Keratinocyte (primary cell): ENCODE results near the gene MIER2. TPM values are rescaled to one million over a fixed set of nuclear protein-coding genes. Genes with fewer than 3 reads are reported as not detected.

Experiments
- DNase-seq: peaks from one replicate; pipeline ENCODE4 v3.0.0-alpha.2; 2011; ENCODE audit warnings: low read depth, missing footprints, low spot score
- FAIRE-seq: peaks from 2 replicates; lab custom pipeline; 2011; peaks lifted over from hg19 to GRCh38; lab: Jason Lieb, UNC
- H2AFZ ChIP-seq: 2 replicates; pipeline ENCODE4 v1.6.0; 2012; ENCODE audit warnings: low read length, control low read depth, inconsistent platforms; ENCODE audit not compliant: control insufficient read depth
- H3K27ac ChIP-seq: 2 replicates; pipeline ENCODE4 v1.5.1; 2011; ENCODE audit warnings: low read length; ENCODE audit not compliant: control insufficient read depth, insufficient read depth
- H3K27me3 ChIP-seq: 3 replicates; pipeline ENCODE4 v1.6.0; 2011; ENCODE audit warnings: low read length; ENCODE audit not compliant: control insufficient read depth, insufficient read depth; ENCODE audit errors: extremely low read depth
- H3K36me3 ChIP-seq, 2 experiments: 2 replicates in 1 of 2; 3 replicates in 1 of 2; pipeline ENCODE4 v1.5.1; 2011; ENCODE audit warnings: low read length in 2 of 2, mild to moderate bottlenecking in 1 of 2; ENCODE audit not compliant: control insufficient read depth in 2 of 2, insufficient read depth in 2 of 2; ENCODE audit errors: extremely low read depth in 1 of 2
- H3K4me1 ChIP-seq: 3 replicates; pipeline ENCODE4 v1.5.1; 2011; ENCODE audit warnings: low read length; ENCODE audit not compliant: control insufficient read depth, insufficient read depth; ENCODE audit errors: extremely low read depth
- H3K4me2 ChIP-seq: 3 replicates; pipeline ENCODE4 v1.6.0; 2011; ENCODE audit warnings: low read depth, low read length; ENCODE audit not compliant: control insufficient read depth, insufficient read depth; ENCODE audit errors: extremely low read depth
- H3K4me3 ChIP-seq, 3 experiments: fragments of 200-600 bp in 1 of 3; sonication (generic) in 1 of 3; 2 replicates in 2 of 3; 3 replicates in 1 of 3; pipeline ENCODE4 v1.5.1; 2011 to 2016; ENCODE audit warnings: low read length in 3 of 3, mild to moderate bottlenecking in 3 of 3, control low read depth in 2 of 3, inconsistent platforms in 1 of 3, low read depth in 1 of 3, mixed read lengths in 1 of 3, mixed run types in 1 of 3, moderate library complexity in 1 of 3; ENCODE audit not compliant: control insufficient read depth in 2 of 3, insufficient read depth in 2 of 3; ENCODE audit errors: extremely low read depth in 1 of 3
- H3K79me2 ChIP-seq: 2 replicates; pipeline ENCODE4 v1.6.0; 2012; ENCODE audit warnings: low read length; ENCODE audit not compliant: control insufficient read depth, insufficient read depth
- H3K9ac ChIP-seq: 3 replicates; pipeline ENCODE4 v1.6.0; 2011; ENCODE audit warnings: low read length; ENCODE audit not compliant: control insufficient read depth, insufficient read depth; ENCODE audit errors: extremely low read depth
- H3K9me1 ChIP-seq: 3 replicates; pipeline ENCODE4 v1.6.0; 2011; ENCODE audit warnings: low read length; ENCODE audit not compliant: control insufficient read depth, insufficient read depth; ENCODE audit errors: extremely low read depth
- H3K9me3 ChIP-seq: 2 replicates; pipeline ENCODE4 v1.5.1; 2012; ENCODE audit warnings: low read depth, low read length; ENCODE audit not compliant: control insufficient read depth
- H4K20me1 ChIP-seq: 3 replicates; pipeline ENCODE4 v1.6.0; 2011; ENCODE audit warnings: low read length; ENCODE audit not compliant: control insufficient read depth, insufficient read depth; ENCODE audit errors: extremely low read depth
- EZH2 ChIP-seq: IDR thresholded peaks from one replicate; pipeline ENCODE4 v1.6.1; 2012; ENCODE audit warnings: inconsistent platforms, mild to moderate bottlenecking, low read length, moderate library complexity
- dilution Hi-C: fragments of 300-500 bp; cut with MboI; formaldehyde crosslinking; loops from one replicate; pipeline ENCODE4 v1.7.0; 2020; ENCODE audit warnings: low sequenced_read_pairs; ENCODE audit not compliant: extremely low pct_ligation_motif_present
- polyA plus RNA-seq, 5 experiments: library from polyadenylated mRNA; depleted of rRNA in 3 of 5; stranded (reverse) in 3 of 5; stranded (forward) in 1 of 5; unstranded in 1 of 5; fragments of >200 nt; gene quantifications; 1 replicate in 1 of 5; 2 replicates in 3 of 5; 3 replicates in 1 of 5; pipeline versions ENCODE4 v1.2.1 to v1.2.3, GENCODE V29; 2011 to 2012; ENCODE audit warnings: missing spikeins in 2 of 5, low read depth in 1 of 5, low replicate concordance in 1 of 5
- TF ChIP-seq, protein P1 (sequence below), 3 experiments: IDR thresholded peaks in 1 of 3; conservative IDR thresholded peaks in 1 of 3; optimal IDR thresholded peaks in 1 of 3; 2 replicates in 2 of 3; 3 replicates in 1 of 3; pipeline versions ENCODE3 to v1.5.1; 2011; ENCODE audit warnings: low read length in 3 of 3, mild to moderate bottlenecking in 3 of 3, moderate library complexity in 2 of 3, control low read depth in 1 of 3, inconsistent platforms in 1 of 3; ENCODE audit not compliant: insufficient read depth in 2 of 3; ENCODE audit errors: extremely low read depth in 1 of 3

Gene MIER2
- polyA plus RNA-seq, 1 donor (not counting 4 experiments of a cell fraction or from before 2014, with no cell fraction given): 16.3 TPM

DNA sequence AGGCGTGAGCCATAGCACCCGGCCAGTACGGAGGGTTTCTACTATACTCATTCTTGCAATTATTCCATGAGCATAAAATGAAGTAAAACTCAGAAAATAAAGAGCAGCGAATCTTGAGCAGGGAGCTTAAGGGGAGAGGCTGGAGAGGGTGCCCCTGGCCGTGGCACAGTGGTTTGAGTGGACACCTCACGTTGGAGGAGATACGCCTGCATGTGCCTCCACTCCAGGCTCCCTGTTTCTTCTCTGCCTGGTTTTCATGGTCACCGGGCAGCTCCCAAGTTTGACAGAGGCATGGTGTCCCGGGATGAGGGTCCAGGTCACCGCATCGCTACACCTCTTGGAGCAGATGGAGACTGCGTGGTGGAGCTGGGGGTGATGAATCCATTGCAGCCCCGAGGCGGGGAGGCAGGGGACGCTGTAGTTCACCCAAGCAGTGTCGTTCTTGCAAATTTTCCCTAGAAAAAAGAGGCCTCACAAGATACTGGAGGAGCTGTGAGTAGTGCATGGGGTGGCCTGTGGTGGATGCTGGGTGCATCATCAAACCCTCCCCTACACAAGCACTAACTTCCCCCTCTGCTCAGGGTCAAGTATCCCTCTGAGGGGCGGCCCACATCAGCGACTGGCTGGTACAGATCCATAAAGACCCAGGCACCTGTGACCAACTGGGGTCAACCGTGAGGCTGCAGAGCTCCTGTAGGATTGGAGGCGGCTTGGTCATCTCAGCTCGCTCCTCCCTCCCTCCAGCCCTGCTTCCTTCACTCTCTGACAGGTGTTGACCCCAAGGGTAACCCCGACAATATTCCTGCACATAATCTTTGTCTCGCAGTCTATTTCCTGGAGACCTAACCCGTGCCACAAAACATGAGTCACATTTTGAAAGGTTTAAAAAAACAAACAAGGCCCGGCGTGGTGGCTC, 3.6 kb upstream of the MIER2 start:
- FAIRE-seq: no peak

DNA sequence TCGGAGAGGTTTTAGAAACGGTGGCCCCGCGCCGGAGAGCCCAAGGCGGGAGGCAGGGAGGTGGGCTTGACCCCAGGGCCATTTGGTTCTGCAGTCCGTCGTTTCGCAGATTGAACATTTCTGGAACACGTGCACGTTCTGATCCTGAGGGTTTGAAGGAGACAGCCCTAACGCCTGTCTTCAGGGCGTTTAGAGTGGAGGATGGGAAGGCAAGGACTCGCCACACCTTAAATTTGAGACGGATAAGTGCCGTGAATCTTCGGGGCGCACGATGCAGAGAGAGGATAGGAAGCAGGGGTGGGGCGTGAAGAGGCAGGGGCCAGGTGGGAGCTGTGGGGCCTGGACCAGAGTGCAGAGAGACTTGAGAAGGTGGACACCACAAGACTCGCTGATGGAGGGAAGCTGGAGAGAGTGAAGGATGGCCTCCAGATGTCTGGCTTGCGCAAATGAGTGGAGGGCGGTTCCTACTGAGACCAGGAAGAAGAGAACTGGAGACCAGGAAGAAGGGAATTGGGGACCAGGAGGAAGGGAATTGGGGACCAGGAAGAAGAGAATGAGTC, 804 bp upstream of the MIER2 start:
- H3K9me3 ChIP-seq: no peaks in the 10 kb centered on the region
- no peak overlapping the region for H3K9ac ChIP-seq
- H3K9me1 ChIP-seq: peaks cover 2% of the 10 kb centered on the region
- TF ChIP-seq EZH2: no peak
- TF ChIP-seq, protein P1, sequence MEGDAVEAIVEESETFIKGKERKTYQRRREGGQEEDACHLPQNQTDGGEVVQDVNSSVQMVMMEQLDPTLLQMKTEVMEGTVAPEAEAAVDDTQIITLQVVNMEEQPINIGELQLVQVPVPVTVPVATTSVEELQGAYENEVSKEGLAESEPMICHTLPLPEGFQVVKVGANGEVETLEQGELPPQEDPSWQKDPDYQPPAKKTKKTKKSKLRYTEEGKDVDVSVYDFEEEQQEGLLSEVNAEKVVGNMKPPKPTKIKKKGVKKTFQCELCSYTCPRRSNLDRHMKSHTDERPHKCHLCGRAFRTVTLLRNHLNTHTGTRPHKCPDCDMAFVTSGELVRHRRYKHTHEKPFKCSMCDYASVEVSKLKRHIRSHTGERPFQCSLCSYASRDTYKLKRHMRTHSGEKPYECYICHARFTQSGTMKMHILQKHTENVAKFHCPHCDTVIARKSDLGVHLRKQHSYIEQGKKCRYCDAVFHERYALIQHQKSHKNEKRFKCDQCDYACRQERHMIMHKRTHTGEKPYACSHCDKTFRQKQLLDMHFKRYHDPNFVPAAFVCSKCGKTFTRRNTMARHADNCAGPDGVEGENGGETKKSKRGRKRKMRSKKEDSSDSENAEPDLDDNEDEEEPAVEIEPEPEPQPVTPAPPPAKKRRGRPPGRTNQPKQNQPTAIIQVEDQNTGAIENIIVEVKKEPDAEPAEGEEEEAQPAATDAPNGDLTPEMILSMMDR (optimal IDR thresholded peaks at IDR 0.05 in 1 of 3, IDR thresholded peaks at IDR 0.05 in 1 of 3, conservative IDR thresholded peaks at IDR 0.05 in 1 of 3; ENCODE audit: extremely low read depth in 1 of 3, insufficient read depth in 2 of 3, low read length in 3 of 3): no peak
- H3K4me2 ChIP-seq: no peak overlapping the region
- H3K4me3 ChIP-seq: peak overlapping the region in 1 of 3 experiments; percentile 48
- dilution Hi-C loops: no loop called here
- H4K20me1 ChIP-seq: peaks cover 5% of the 10 kb centered on the region
- FAIRE-seq: no peak
- H3K79me2 ChIP-seq: peaks cover 36% of the 10 kb centered on the region
- H3K4me1 ChIP-seq: peaks cover 20% of the 10 kb centered on the region
- no peak for DNase-seq
- H2AFZ ChIP-seq: no peak overlapping the region
- H3K36me3 ChIP-seq: peaks cover 2 to 16% of the 10 kb centered on the region in 2 experiments
- H3K27me3 ChIP-seq: no peaks in the 10 kb centered on the region
- no peak overlapping the region for H3K27ac ChIP-seq

More for the DNA sequence above, 3.6 kb upstream of the MIER2 start:
- Histone ChIP-seq H3K4me3 (no peak overlapping the region), H4K20me1 (no peaks in the 10 kb centered on the region), H3K9ac (no peak overlapping the region), H3K79me2 (peaks cover 8% of the 10 kb centered on the region), H3K27me3 (no peaks in the 10 kb centered on the region), H2AFZ (no peak overlapping the region), H3K27ac (no peak overlapping the region), H3K4me2 (no peak overlapping the region), H3K9me3 (no peaks in the 10 kb centered on the region), H3K9me1 (no peaks in the 10 kb centered on the region), H3K36me3 (no peaks in the 10 kb centered on the region), H3K4me1 (peaks cover 7% of the 10 kb centered on the region)
- no peak for DNase-seq
- TF ChIP-seq, protein P1 (optimal IDR thresholded peaks at IDR 0.05 in 1 of 3, IDR thresholded peaks at IDR 0.05 in 1 of 3, conservative IDR thresholded peaks at IDR 0.05 in 1 of 3; ENCODE audit: extremely low read depth in 1 of 3, insufficient read depth in 2 of 3, low read length in 3 of 3): peak in 1 of 3 experiments; percentile 5
- no peak for TF ChIP-seq EZH2
- dilution Hi-C loops: no loop called here
